Neural progenitor cell (in vitro differentiated cells): ENCODE data around the gene PKD2L2. TPM values are rescaled to one million over a fixed set of nuclear protein-coding genes. Genes with fewer than 3 reads are reported as not detected.
"Not testable (repeated sequence)": the region's sequence is repeated elsewhere in the genome, so short reads cannot be mapped to it uniquely, and the experiment has no call there.

Experiments used
- DNase-seq: peaks from one replicate; pipeline ENCODE4 v3.0.0-alpha.2; 2016; ENCODE audit warnings: low spot score
- H2AFZ ChIP-seq: fragments of 200-600 bp; sonication (generic); replicated peaks from 2 replicates; pipeline ENCODE4 v1.6.1; 2016; ENCODE audit warnings: antibody characterized with exemption
- H3F3A ChIP-seq: fragments of 200-600 bp; sonication (generic); 2 replicates; pipeline ENCODE4 v1.6.1; 2016; ENCODE audit warnings: antibody characterized with exemption, low read depth
- H3K27ac ChIP-seq: fragments of 200-600 bp; sonication (generic); 2 replicates; pipeline ENCODE4 v1.5.1; 2016; ENCODE audit warnings: mild to moderate bottlenecking
- H3K27me3 ChIP-seq: fragments of 200-600 bp; sonication (generic); 2 replicates; pipeline ENCODE4 v1.6.1; 2016; ENCODE audit warnings: mild to moderate bottlenecking, moderate library complexity
- H3K36me3 ChIP-seq: fragments of 200-600 bp; sonication (generic); 2 replicates; pipeline ENCODE4 v1.5.1; 2016
- H3K4me1 ChIP-seq: fragments of 200-600 bp; sonication (generic); 2 replicates; pipeline ENCODE4 v1.6.1; 2016; ENCODE audit warnings: mixed run types
- H3K4me2 ChIP-seq: fragments of 200-600 bp; sonication (generic); 2 replicates; pipeline ENCODE4 v1.6.1; 2016
- H3K4me3 ChIP-seq: fragments of 200-600 bp; sonication (generic); 2 replicates; pipeline ENCODE4 v1.5.1; 2016
- H3K79me2 ChIP-seq: fragments of 200-600 bp; sonication (generic); 2 replicates; pipeline ENCODE4 v1.6.1; 2016; ENCODE audit warnings: low read depth
- H3K9ac ChIP-seq: fragments of 200-600 bp; sonication (generic); 2 replicates; pipeline ENCODE4 v1.6.1; 2016
- H3K9me3 ChIP-seq: fragments of 200-600 bp; sonication (generic); 2 replicates; pipeline ENCODE4 v1.5.1; 2016; ENCODE audit warnings: low read depth
- H4K20me1 ChIP-seq: fragments of 200-600 bp; sonication (generic); 2 replicates; pipeline ENCODE4 v1.6.1; 2016; ENCODE audit warnings: low read depth
- H3K27ac Mint-ChIP-seq: 3 replicates; pipeline ENCODE4 v1.8.0; 2021; ENCODE audit warnings: mixed read lengths
- H3K27me3 Mint-ChIP-seq: 2 replicates; pipeline ENCODE4 v1.8.0; 2022; ENCODE audit warnings: low read depth, mild to moderate bottlenecking, inconsistent platforms, moderate library complexity, mixed read lengths; ENCODE audit not compliant: insufficient read depth
- H3K36me3 Mint-ChIP-seq: 3 replicates; pipeline ENCODE4 v1.8.0; 2021; ENCODE audit warnings: mixed read lengths
- H3K4me1 Mint-ChIP-seq: 3 replicates; pipeline ENCODE4 v1.8.0; 2021; ENCODE audit warnings: mixed read lengths
- H3K4me3 Mint-ChIP-seq: 3 replicates; pipeline ENCODE4 v1.8.0; 2021; ENCODE audit warnings: mild to moderate bottlenecking, moderate library complexity, mixed read lengths
- H3K9me3 Mint-ChIP-seq: 3 replicates; pipeline ENCODE4 v1.8.0; 2020; ENCODE audit warnings: mixed read lengths
- EZH2 ChIP-seq: fragments of 200-600 bp; sonication (generic); IDR thresholded peaks from 2 replicates; pipeline ENCODE4 v1.6.1; 2017; ENCODE audit warnings: antibody characterized with exemption, mild to moderate bottlenecking, moderate library complexity
- EZH2phosphoT487 ChIP-seq: fragments of 200-600 bp; sonication (generic); IDR thresholded peaks from 2 replicates; pipeline ENCODE4 v1.6.1; 2017; ENCODE audit warnings: antibody characterized with exemption
- total RNA-seq: library from RNA; depleted of rRNA; stranded (reverse); fragments of >200 nt; gene quantifications from 2 replicates; pipeline ENCODE4 v1.2.3, GENCODE V29; 2015; ENCODE audit warnings: low replicate concordance
- TF ChIP-seq, protein P1 (sequence below): fragments of 200-600 bp; sonication (generic); IDR thresholded peaks from 2 replicates; pipeline ENCODE4 v1.5.1; 2017; ENCODE audit warnings: antibody characterized with exemption, mild to moderate bottlenecking

Gene PKD2L2
- total RNA-seq, 1 donor from 2014 or later = not detected

DNA sequence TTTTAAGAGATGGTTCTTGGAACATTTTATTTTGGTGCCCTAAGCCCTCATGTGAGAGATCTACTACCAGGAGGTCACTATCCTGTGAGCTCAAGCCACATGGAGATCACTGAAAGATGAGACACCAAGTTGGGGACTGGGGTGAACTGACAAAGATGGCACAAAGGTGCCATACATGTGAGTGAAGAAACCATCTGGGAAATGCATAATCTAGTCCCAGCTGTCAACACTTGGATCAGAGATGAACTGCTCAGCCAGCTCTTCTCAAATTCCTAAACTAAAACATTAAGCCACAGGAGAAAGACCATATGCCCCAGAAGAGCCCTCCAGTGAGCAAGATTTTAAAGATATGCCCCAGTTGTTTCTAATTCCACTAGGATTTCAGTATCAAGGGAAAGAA lies 43.8 kb upstream of the PKD2L2 start:
- Mint-ChIP-seq H3K36me3 (no peaks in the 10 kb centered on the region), H3K27me3 (no peaks in the 10 kb centered on the region), H3K4me3 (no peak overlapping the region), H3K27ac (no peak overlapping the region), H3K4me1 (no peaks in the 10 kb centered on the region), H3K9me3 (no peaks in the 10 kb centered on the region)
- Histone ChIP-seq H3K4me1 (no peaks in the 10 kb centered on the region), H3K4me3 (no peak overlapping the region), H2AFZ (no peak overlapping the region), H3K27ac (no peak overlapping the region), H3K4me2 (no peak overlapping the region), H3K9me3 (no peaks in the 10 kb centered on the region), H4K20me1 (no peaks in the 10 kb centered on the region), H3F3A (no peaks in the 10 kb centered on the region), H3K27me3 (no peaks in the 10 kb centered on the region), H3K9ac (no peak overlapping the region), H3K79me2 (no peaks in the 10 kb centered on the region), H3K36me3 (no peaks in the 10 kb centered on the region)
- TF ChIP-seq EZH2phosphoT487 (no peak), EZH2 (no peak)
- TF ChIP-seq, protein P1, sequence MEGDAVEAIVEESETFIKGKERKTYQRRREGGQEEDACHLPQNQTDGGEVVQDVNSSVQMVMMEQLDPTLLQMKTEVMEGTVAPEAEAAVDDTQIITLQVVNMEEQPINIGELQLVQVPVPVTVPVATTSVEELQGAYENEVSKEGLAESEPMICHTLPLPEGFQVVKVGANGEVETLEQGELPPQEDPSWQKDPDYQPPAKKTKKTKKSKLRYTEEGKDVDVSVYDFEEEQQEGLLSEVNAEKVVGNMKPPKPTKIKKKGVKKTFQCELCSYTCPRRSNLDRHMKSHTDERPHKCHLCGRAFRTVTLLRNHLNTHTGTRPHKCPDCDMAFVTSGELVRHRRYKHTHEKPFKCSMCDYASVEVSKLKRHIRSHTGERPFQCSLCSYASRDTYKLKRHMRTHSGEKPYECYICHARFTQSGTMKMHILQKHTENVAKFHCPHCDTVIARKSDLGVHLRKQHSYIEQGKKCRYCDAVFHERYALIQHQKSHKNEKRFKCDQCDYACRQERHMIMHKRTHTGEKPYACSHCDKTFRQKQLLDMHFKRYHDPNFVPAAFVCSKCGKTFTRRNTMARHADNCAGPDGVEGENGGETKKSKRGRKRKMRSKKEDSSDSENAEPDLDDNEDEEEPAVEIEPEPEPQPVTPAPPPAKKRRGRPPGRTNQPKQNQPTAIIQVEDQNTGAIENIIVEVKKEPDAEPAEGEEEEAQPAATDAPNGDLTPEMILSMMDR = no peak
- DNase-seq = no peak

DNA sequence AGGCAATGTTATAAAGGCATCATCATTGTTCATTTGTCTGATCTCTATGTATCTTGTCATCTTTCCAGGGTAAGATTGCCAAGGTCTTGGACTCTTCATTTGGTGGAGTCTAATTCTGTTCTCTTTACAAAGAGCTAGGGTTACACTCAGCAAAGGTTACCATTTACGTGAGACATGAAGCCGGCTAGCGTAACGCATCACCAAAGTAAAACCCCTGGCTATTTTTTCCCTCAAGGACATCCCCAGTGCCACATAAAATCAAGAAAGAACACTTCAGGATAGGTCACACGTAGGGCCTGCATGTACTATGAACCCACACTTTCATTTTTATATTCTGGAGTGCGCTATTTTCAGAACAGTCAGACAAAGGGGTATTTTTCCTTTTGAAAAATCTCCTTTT lies 41.6 kb upstream of the PKD2L2 start:
- no peak overlapping the region for H3K27ac ChIP-seq

DNA sequence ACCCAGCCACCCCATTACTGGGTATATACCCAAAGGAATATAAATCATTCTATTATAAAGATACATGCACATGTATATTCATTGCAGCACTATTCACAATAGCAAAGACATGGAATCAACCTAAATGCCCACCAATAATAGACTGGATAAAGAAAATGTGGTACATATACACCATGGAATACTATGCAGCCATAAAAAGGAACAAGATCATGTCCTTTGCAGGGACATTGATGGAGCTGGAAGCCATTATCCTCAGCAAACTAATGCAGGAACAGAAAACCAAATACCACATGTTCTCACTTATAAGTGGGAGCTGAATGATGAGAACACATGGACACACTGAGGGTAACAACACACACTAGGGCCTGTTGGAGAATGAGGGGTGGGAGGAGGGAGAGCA lies 36.1 kb upstream of the PKD2L2 start:
- H3K4me1 Mint-ChIP-seq, H3K4me3 Mint-ChIP-seq, H3F3A ChIP-seq, H4K20me1 ChIP-seq, H3K27ac Mint-ChIP-seq, H2AFZ ChIP-seq, H3K27me3 Mint-ChIP-seq, H3K79me2 ChIP-seq, H3K9me3 ChIP-seq, H3K4me1 ChIP-seq, H3K36me3 ChIP-seq, H3K27me3 ChIP-seq, DNase-seq, H3K27ac ChIP-seq, H3K9ac ChIP-seq, H3K4me2 ChIP-seq, H3K36me3 Mint-ChIP-seq, H3K4me3 ChIP-seq, H3K9me3 Mint-ChIP-seq: not testable (repeated sequence)

More for the DNA sequence above, 41.6 kb upstream of the PKD2L2 start:
- Mint-ChIP-seq H3K4me3 (no peak overlapping the region), H3K36me3 (no peaks in the 10 kb centered on the region), H3K27ac (no peak overlapping the region), H3K9me3 (no peaks in the 10 kb centered on the region), H3K27me3 (no peaks in the 10 kb centered on the region), H3K4me1 (no peaks in the 10 kb centered on the region)
- DNase-seq = no peak
- TF ChIP-seq, protein P1 = no peak
- TF ChIP-seq EZH2 (no peak), EZH2phosphoT487 (no peak)
- Histone ChIP-seq H3K79me2 (no peaks in the 10 kb centered on the region), H2AFZ (no peak overlapping the region), H3K4me3 (no peak overlapping the region), H3F3A (no peaks in the 10 kb centered on the region), H3K9ac (no peak overlapping the region), H3K36me3 (no peaks in the 10 kb centered on the region), H3K27me3 (no peaks in the 10 kb centered on the region), H3K9me3 (no peaks in the 10 kb centered on the region), H3K4me1 (no peaks in the 10 kb centered on the region), H3K4me2 (no peak overlapping the region), H4K20me1 (no peaks in the 10 kb centered on the region)

DNA sequence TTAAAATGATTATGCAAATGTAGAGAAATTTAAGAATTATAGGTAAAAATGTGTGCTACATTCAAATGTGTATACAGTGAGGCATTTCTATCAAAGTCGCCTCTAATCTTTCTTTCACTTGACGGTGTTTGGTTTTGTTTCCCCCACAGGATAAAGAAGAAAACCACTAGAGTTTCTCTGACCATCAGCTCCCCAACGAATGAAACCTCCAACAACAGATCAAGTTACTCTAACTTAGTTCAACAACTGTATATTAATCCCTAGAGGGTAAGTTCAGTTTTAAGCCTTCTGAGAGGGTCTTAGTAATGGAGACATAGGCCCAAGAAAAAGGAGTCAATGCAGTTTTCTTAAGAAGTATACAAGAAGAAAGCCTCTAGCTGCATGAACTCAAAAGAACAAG lies 33.1 kb upstream of the PKD2L2 start:
- Mint-ChIP-seq H3K27ac (no peak overlapping the region), H3K27me3 (peaks cover 3% of the 10 kb centered on the region), H3K9me3 (no peaks in the 10 kb centered on the region), H3K4me3 (no peak overlapping the region), H3K4me1 (peaks cover 8% of the 10 kb centered on the region), H3K36me3 (no peaks in the 10 kb centered on the region)
- no peak overlapping the region for H3K4me2 ChIP-seq
- no peak overlapping the region for H3K4me3 ChIP-seq
- DNase-seq = no peak
- TF ChIP-seq EZH2 = no peak
- no peak for TF ChIP-seq EZH2phosphoT487
- TF ChIP-seq, protein P1 = no peak
- no peaks in the 10 kb centered on the region for H3K27me3 ChIP-seq
- H3K79me2 ChIP-seq = no peaks in the 10 kb centered on the region
- no peaks in the 10 kb centered on the region for H4K20me1 ChIP-seq
- H3K27ac ChIP-seq = no peak overlapping the region
- H3F3A ChIP-seq = no peaks in the 10 kb centered on the region
- no peaks in the 10 kb centered on the region for H3K9me3 ChIP-seq
- no peaks in the 10 kb centered on the region for H3K36me3 ChIP-seq
- no peak overlapping the region for H2AFZ ChIP-seq
- no peaks in the 10 kb centered on the region for H3K4me1 ChIP-seq
- H3K9ac ChIP-seq = no peak overlapping the region
